ENCODE results near the gene ARSK. TPM values are rescaled to one million over a fixed set of nuclear protein-coding genes. Genes with fewer than 3 reads are reported as not detected.

ARSK gene
- total and polyA plus RNA-seq, 2 of the 13 experiments (the other 11 are each of a cell fraction or from before 2014, with no cell fraction given), result 7.9 TPM

- TF ChIP-seq RERE (CRISPR knock-in tag; IDR thresholded peaks at IDR 0.05; ENCODE audit: low read depth), result no peak
Observed at GRCh38 chr5:95626701-95627100, 71.8 kb downstream of the ARSK start (continued).

- Histone ChIP-seq H2AFZ (ENCODE audit: low read length) (no peak overlapping the region), H3K4me3 (replicated peaks in 1 of 3; ENCODE audit: insufficient read depth in 1 of 3, low read depth in 2 of 3, low read length in 3 of 3) (no peak overlapping the region), H3K36me3 (replicated peaks in 1 of 2; ENCODE audit: control insufficient read depth in 1 of 2, insufficient read depth in 2 of 2, low read length in 2 of 2) (no peaks in the 10 kb centered on the region), H3K4me1 (ENCODE audit: insufficient read depth, low read length) (no peaks in the 10 kb centered on the region), H4K20me1 (ENCODE audit: insufficient read depth, low read length) (no peaks in the 10 kb centered on the region), H3K9ac (ENCODE audit: insufficient read depth, low read depth, low read length) (no peak overlapping the region), H3K4me2 (ENCODE audit: low read depth, low read length) (no peak overlapping the region), H3K9me3 (ENCODE audit: low read length) (no peaks in the 10 kb centered on the region), H3K27ac (ENCODE audit: extremely low read length, insufficient read depth, low read length) (no peak overlapping the region), H3K27me3 (ENCODE audit: control insufficient read depth in 1 of 2, insufficient read depth in 2 of 2, low read length in 2 of 2) (peaks cover 0 to 10% of the 10 kb centered on the region in 2 experiments; a peak in 2 of 5 replicates), H3K79me2 (ENCODE audit: insufficient read depth, low read length) (no peaks in the 10 kb centered on the region)
- FAIRE-seq, result no peak
- WGBS (ENCODE audit: low lambda C conversion rate), result 39% methylated on average over 4 of the region's 4 CpGs
- ChIA-PET POLR2A (no interaction called here), CTCF (ENCODE audit: low intra/inter-chr PET ratio, low total read pairs) (no interaction called here)
- no peak for TF ChIP-seq ZNF143 (CRISPR knock-in tag; IDR thresholded peaks at IDR 0.05)
- no peak for TF ChIP-seq ZFX (CRISPR knock-in tag; IDR thresholded peaks at IDR 0.05; ENCODE audit: low read depth)
- no TSS peak for BruUV-seq (replicated peaks)
- in situ Hi-C loops (cut with HindIII; ENCODE audit: extremely low pct_ligation_motif_present, low pct_unique_long_range_greater_than_20kb), result loop anchor here (25.0 kb wide), 1 partner anchor 709 kb away; no protein-coding TSS in a partner anchor
- DNase-seq (ENCODE audit: low spot score), result no peak
- intact Hi-C loops (cut with micrococcal nuclease; ENCODE audit: unreplicated experiment), result no loop called here
- no peak for ATAC-seq
Observed at GRCh38 chr5:95627971-95628810, 73.3 kb downstream of the ARSK start.

Measured in HepG2 (cell line).